ENCODE data around the gene SRD5A3. TPM values are rescaled to one million over a fixed set of nuclear protein-coding genes. Genes with fewer than 3 reads are reported as not detected.

SRD5A3 gene
- total and polyA plus RNA-seq, 9 of the 15 experiments (the other 6 are each of a cell fraction or from before 2014, with no cell fraction given), result 2.5 to 37.0 (median 13.3) TPM

DNA sequence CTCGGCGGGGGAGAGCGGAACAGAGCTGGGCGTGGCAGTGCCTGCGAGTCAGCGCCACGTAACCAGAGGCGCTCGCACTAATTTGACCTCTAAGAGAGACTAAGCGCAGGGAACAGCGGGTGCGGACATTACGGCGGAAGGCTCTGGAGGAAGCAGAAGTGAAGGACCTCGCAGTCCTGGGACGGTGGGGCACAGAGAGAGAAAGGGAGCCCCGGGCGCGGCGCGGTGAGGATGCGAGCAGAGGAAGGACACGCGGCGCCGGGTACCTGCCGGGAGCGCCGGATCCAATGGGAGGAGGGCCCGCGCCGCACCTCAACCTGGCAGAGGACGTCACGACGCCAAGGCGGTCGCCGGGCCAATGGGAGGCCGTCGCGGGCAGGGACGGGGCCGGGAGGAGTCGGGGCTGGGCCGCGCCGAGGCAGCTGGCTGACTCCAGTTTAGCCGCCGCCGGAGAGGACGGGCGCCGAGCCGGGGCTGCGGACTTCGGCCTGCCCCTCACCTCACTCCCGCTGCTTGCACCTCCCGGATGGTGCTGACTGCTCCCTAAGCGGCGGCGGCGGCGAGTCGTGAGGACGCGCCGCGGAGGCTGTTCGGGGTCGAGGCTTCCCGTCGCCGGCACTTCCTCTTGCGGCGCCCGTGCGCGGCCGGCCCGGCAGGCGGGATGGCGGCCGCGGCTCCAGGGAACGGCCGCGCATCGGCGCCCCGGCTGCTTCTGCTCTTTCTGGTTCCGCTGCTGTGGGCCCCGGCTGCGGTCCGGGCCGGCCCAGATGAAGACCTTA is 49.7 kb downstream of the SRD5A3 start, which contains the start of gene TMEM165 (continued):
- TF ChIP-seq, protein P1, sequence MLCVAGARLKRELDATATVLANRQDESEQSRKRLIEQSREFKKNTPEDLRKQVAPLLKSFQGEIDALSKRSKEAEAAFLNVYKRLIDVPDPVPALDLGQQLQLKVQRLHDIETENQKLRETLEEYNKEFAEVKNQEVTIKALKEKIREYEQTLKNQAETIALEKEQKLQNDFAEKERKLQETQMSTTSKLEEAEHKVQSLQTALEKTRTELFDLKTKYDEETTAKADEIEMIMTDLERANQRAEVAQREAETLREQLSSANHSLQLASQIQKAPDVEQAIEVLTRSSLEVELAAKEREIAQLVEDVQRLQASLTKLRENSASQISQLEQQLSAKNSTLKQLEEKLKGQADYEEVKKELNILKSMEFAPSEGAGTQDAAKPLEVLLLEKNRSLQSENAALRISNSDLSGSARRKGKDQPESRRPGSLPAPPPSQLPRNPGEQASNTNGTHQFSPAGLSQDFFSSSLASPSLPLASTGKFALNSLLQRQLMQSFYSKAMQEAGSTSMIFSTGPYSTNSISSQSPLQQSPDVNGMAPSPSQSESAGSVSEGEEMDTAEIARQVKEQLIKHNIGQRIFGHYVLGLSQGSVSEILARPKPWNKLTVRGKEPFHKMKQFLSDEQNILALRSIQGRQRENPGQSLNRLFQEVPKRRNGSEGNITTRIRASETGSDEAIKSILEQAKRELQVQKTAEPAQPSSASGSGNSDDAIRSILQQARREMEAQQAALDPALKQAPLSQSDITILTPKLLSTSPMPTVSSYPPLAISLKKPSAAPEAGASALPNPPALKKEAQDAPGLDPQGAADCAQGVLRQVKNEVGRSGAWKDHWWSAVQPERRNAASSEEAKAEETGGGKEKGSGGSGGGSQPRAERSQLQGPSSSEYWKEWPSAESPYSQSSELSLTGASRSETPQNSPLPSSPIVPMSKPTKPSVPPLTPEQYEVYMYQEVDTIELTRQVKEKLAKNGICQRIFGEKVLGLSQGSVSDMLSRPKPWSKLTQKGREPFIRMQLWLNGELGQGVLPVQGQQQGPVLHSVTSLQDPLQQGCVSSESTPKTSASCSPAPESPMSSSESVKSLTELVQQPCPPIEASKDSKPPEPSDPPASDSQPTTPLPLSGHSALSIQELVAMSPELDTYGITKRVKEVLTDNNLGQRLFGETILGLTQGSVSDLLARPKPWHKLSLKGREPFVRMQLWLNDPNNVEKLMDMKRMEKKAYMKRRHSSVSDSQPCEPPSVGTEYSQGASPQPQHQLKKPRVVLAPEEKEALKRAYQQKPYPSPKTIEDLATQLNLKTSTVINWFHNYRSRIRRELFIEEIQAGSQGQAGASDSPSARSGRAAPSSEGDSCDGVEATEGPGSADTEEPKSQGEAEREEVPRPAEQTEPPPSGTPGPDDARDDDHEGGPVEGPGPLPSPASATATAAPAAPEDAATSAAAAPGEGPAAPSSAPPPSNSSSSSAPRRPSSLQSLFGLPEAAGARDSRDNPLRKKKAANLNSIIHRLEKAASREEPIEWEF (CRISPR knock-in tag; IDR thresholded peaks at IDR 0.05), result no peak
- peak; percentile 99 for TF ChIP-seq RBFOX2 (IDR thresholded peaks at IDR 0.05; ENCODE audit: low read depth, low read length)
- TF ChIP-seq EGR1 (conservative IDR thresholded peaks at IDR 0.05), result no peak; the same call in 1 of the 2 replicates
- no peak for TF ChIP-seq SMARCC2 (IDR thresholded peaks at IDR 0.05; ENCODE audit: low read depth)
- no peak for TF ChIP-seq ETV6 (IDR thresholded peaks at IDR 0.05; ENCODE audit: borderline replicate concordance in 1 of 2, low read depth in 2 of 2, low read length in 1 of 2)
- 0 out of 2 replicates have a peak, but pooled peaks have one; percentile 41 for TF ChIP-seq ETV6 (CRISPR knock-in tag; IDR thresholded peaks at IDR 0.05; ENCODE audit: borderline replicate concordance)
- TF ChIP-seq, protein P2, sequence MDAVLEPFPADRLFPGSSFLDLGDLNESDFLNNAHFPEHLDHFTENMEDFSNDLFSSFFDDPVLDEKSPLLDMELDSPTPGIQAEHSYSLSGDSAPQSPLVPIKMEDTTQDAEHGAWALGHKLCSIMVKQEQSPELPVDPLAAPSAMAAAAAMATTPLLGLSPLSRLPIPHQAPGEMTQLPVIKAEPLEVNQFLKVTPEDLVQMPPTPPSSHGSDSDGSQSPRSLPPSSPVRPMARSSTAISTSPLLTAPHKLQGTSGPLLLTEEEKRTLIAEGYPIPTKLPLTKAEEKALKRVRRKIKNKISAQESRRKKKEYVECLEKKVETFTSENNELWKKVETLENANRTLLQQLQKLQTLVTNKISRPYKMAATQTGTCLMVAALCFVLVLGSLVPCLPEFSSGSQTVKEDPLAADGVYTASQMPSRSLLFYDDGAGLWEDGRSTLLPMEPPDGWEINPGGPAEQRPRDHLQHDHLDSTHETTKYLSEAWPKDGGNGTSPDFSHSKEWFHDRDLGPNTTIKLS (IDR thresholded peaks at IDR 0.05; ENCODE audit: borderline replicate concordance, low read depth), result peak; percentile 99
- TF ChIP-seq, protein P3, sequence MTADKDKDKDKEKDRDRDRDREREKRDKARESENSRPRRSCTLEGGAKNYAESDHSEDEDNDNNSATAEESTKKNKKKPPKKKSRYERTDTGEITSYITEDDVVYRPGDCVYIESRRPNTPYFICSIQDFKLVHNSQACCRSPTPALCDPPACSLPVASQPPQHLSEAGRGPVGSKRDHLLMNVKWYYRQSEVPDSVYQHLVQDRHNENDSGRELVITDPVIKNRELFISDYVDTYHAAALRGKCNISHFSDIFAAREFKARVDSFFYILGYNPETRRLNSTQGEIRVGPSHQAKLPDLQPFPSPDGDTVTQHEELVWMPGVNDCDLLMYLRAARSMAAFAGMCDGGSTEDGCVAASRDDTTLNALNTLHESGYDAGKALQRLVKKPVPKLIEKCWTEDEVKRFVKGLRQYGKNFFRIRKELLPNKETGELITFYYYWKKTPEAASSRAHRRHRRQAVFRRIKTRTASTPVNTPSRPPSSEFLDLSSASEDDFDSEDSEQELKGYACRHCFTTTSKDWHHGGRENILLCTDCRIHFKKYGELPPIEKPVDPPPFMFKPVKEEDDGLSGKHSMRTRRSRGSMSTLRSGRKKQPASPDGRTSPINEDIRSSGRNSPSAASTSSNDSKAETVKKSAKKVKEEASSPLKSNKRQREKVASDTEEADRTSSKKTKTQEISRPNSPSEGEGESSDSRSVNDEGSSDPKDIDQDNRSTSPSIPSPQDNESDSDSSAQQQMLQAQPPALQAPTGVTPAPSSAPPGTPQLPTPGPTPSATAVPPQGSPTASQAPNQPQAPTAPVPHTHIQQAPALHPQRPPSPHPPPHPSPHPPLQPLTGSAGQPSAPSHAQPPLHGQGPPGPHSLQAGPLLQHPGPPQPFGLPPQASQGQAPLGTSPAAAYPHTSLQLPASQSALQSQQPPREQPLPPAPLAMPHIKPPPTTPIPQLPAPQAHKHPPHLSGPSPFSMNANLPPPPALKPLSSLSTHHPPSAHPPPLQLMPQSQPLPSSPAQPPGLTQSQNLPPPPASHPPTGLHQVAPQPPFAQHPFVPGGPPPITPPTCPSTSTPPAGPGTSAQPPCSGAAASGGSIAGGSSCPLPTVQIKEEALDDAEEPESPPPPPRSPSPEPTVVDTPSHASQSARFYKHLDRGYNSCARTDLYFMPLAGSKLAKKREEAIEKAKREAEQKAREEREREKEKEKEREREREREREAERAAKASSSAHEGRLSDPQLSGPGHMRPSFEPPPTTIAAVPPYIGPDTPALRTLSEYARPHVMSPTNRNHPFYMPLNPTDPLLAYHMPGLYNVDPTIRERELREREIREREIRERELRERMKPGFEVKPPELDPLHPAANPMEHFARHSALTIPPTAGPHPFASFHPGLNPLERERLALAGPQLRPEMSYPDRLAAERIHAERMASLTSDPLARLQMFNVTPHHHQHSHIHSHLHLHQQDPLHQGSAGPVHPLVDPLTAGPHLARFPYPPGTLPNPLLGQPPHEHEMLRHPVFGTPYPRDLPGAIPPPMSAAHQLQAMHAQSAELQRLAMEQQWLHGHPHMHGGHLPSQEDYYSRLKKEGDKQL (CRISPR knock-in tag; IDR thresholded peaks at IDR 0.05; ENCODE audit: borderline replicate concordance), result no peak
- no peak for TF ChIP-seq EHMT2 (IDR thresholded peaks at IDR 0.05)
